ENCODE data around the gene CDON. TPM values are rescaled to one million over a fixed set of nuclear protein-coding genes. Genes with fewer than 3 reads are reported as not detected.

CDON gene
- total RNA-seq, 1 donor from 2014 or later: 39.8 TPM

DNA sequence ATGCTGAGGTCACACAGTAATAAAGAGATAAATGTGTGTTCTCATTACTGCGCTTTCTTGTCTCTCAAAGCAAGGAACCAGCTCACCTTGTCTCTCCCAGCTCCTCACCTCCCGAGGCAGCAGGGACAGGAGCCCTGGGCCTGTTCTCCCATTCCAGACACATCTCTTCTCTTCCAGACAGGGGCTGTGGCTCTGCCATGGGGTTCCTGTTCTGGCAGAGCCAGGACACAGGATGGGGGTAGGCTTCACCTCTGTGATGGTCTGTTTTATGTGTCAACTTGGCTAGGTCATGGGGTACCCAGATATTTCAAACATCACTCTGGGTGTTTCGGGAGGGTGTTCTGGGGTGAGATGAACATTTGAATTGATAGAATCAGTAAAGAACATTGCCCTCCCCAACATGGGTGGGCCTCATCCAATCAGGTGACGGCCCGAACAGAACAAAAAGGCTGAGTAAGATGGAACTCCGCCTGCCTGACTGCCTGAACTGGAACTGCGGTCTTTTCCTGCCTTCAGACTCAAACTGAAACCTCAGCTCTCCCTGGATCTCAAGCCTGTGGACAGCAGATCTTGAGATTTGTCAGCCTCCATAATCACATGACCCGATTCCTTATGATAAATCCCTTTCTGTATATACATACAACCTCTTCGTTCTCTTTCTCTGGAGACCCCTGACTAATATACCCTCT, 118.9 kb downstream of the CDON start:
- no peak for DNase-seq

DNA sequence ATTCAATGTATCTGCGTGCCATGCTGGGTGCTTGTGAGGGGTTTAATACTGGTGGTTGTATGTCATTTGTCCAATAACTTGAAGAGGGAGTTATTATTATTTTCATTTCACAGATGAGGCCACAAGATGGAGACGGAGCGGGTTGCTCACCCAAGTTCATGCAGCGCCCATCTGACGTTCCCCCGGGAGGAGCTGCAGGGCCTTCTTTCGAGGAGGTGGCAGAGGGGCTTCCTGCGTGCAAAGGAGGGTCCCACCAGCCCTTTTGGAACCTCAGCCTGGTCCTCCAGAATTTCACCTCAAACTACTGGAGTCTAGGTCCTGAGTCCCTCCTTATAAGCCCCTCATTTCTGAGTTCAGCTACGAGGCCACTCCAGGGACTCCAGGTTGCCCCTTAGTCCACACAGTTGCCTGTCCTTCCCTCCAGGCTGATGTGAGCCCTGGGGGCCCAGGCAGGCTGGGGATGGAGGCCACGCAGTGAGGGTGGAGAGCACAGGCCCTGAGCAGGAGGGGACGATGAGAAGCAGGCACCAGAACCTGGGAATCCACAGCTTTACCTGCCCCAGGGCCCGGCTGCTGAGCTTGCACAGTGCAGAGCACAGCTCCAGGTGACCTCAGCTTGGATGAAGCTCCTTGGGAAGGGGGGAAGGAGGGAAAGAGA, 119.8 kb downstream of the CDON start:
- no peak for DNase-seq

DNA sequence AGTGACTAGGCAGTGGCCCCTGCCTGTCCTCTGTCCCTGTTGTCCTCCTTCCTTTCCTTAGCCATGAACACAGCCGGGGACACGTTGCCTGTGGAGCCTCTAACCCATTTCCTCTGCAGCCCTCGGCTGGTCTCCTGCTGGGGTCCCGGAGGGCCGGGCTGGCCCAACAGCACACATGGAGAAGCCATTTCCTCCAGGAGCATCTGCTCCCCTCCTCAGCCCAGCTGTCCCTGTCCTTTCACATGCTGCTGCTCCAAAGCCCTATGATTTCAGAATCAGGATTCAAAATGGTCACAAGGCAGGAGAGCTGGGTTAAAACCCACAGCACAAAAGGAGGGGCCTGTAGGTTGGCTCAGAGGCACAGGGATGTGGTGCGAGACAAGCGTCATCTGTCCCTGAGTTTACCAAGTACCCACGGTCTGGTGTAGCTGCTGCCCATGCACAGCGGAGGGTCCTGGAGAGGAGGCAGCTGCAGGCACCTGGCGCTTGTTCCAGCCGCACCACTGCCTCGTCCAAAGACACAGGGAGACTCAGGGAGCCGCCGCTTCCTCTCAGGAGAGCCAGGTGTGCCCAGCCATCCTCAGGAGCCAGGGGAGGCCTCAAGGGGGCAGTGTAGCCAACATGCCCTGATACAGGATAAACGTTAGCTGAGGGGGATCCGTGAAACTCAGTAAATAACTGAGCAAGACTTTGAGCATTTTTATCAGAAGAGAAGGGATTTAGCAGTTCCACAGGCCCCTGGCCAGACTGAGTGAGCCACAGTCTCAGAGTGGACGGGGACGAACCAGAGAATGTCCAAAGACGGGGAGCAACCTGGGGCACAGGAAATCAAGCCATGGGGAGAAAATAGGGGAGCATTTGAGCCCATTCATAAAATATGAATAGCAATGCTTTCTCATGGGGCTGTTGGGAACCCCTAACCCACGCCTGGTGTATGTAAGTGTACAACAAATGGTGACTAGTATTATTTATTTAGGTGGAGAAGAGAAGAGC, 120.8 kb downstream of the CDON start:
- no peak for DNase-seq

DNA sequence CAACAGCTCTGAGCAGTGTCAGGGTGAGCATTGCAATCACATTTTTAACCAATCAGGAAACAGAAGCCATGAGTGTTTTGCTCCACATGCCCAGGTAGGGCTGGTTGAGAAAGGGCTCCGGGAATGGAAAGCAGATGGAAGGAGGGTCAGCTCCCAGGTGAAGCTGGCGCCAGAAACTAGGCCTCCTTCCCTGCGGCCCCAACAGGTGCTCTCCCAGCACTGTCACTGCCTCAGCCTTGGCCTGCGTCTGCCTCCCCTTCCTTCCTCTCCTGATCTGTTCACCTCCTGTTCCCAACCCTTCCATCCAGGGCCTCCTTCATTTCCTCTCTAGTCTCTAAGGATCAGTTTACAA, 121.4 kb downstream of the CDON start:
- DNase-seq: no peak

DNA sequence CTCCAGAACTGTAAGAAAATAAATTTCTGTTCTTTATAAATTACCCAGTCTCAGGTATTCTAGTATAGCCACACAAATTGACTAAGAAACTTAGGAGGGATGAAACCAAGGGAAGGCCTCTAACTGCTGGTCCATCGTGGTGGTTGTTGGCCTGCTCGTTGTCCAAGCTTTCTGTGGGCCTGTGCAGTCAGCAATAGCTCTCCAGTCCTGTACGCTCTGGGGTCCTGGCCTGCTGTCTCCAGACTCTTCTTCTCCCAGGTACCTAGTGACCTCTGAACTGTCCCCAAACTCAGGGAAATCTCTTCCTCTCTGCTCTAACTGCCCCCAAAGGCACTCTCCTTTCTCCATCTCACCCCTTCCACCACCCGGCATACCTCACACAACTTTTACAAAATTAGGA, 122.5 kb downstream of the CDON start:
- DNase-seq: no peak

DNA sequence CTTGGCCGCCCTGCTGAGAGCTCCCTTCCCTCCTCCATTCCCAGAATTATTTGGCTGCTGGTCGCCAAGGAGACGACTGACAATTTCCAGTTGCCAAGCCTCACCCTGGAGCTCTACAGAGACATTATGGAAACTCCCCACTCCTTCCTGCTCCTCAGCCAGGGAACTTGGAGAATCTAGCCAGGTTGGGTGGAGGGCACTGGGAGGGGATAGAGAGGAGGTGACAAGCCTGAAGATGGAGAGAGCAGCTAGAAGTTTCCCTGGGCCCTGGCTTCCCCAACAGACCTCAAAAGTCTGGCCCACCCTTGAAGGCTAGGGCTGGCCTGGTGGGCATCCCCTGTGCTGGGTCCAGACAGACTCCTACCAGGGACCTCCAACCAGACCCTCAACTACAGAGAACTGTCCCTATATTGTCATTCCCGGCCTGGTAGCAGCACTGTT, 123.6 kb downstream of the CDON start:
- no peak for DNase-seq

DNA sequence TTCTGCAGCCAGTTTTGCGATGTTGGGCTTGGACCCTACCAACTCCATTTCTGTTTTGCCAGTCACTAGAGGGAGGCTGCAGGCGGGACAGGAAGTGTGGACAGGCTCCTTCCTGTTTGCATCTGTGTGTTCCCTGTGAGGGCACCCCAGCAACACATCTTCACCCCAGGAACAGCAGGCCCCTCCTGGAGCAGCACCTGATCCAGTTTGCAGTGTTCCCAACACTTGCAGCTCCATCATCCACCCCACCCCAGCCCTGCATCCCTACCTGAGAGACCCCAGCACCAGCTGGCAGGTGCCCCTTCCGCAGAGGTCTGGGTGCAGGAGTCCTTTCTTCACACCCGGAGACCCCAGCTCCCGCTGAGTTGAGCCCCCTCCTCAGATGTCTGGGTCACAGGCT, 124.2 kb downstream of the CDON start:
- DNase-seq: no peak

DNA sequence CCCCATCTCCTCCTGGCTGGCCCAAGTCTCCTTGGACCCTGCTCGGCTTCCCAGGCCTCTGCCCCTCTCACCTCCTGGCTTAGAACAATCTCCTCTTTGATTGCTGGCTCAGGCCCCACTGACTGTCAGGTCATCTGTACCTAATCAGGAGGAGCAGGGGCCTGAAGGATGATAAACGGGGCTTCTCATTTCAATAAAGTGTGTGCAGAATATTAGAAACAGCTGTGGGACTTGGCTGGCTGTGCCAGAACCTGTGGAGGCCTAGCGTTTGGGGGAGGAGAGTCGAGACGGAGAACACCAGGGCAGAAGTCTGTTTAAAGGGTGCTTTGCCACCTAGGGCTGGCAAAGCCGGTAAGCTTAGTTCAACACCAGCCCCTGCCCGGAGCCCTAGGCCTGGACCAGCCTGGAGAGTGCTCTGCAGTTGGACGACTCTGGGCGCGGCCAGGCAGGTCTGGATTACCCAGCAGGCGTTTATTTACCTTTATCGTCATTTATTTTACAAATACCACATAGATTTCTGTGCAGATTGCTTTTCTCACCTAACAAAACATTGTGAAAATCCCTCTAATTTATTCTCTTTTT, 127.0 kb downstream of the CDON start:
- DNase-seq: no peak

DNA sequence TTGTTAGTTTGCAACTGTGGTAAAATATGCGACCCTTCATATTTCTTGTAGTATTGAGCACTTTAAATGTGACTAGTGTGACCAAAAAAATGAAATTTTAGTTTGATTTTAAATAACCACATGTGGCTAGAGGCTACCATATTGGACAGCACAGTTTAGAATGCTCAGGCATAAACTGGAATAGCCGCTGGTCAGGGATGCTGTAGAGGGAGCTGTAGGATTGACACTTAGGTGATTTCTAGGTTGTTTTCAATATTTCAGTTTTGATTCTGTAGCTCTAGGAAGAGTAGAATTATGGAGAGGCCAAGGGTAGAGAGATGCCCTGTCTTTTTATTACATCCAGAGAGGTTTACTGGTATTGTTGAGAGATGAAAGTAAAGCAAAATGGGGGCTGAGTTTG, 127.6 kb downstream of the CDON start:
- no peak for DNase-seq

DNA sequence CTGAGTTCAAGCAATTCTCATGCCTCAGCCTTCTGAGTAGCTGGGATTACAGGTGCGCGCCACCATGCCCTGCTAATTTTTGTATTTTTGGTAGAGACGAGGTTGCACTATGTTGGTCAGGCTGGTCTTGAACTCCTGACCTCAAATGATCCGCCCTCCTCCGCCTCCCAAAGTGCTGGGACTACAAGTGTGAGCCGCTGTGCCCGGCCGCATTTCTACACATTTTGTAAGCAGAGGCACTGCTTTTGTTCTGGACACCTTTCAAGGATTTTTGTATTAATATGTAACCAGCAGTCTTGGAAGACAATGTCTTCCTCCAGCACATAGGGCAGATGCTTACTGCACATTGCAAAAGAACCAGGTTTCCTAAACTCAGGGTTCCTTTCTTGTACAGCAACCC, 128.2 kb downstream of the CDON start:
- no peak for DNase-seq

DNA sequence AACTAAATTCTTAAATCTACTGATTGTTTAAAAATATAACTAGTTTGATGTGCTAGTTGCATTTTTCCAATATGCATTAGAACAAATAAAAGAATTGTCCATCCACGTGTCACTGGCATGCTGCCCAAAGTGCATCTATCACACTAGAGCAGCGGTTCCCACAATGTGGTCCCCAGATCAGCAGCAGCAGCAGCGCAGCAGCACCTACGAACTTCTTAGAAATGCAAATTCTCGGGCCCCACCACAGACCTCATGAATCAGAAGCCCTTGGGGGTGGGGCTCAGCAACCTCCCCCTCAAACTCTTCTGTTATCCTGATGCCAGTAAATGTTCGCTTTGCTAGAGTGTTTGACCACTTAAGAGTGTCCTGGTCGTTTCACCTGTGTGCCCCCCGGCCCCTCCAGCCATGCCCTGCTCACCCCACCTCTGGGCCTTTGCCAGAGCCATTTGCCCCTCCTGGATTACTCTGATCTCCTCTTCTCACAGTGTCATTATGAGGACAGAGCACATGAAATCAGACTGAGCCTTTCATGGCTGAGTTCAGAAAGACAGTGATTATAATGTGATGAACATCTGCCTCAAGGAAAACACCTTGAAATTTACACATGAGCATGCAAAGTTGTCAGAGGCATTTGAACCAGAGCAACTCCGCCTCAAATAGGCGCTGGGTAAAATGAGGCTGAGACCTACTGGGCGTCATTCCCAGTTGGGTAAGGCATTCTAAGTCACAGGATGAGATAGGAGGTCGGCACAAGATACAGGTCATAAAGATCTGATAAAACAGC, 129.4 kb downstream of the CDON start:
- DNase-seq: no peak

DNA sequence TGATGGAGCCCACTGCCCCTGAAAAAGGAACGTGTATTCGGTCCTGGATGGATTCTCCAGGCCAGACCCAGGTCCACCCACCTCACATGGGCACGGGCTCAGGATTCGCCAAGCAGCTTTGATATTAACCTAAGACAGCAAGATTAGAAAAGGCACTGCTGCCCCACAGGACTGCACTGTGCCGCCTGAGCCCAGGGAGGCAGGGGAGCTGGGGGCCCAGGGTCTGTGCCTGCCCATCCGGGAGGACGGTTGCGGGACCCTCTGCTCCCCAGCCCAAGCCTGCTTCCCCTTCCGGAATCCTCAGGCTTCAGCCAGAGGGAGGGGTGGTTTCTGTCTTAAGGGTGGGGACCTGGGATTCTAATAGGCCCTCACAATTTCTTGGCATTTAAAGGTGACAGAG, 130.4 kb downstream of the CDON start:
- DNase-seq: no peak

DNA sequence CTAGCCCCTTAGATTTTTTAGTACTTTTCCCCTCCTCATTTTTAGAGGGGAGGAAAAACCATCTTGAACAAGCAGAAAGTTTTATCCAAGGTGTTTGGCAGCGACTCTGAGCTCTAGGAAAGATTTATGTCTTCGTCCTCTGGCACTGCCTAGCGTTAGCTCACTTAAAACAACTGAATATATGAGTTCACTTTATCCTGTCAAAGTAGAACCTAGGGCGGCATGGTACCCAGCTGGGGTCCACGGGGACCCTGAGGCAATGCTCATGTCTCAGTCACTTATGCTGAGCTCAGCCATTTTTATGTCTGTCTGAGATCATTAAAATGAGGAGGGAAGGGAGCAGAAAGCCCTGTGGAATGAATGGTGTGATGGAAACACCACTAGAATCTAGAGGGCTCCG, 131.0 kb downstream of the CDON start:
- no peak for DNase-seq

DNA sequence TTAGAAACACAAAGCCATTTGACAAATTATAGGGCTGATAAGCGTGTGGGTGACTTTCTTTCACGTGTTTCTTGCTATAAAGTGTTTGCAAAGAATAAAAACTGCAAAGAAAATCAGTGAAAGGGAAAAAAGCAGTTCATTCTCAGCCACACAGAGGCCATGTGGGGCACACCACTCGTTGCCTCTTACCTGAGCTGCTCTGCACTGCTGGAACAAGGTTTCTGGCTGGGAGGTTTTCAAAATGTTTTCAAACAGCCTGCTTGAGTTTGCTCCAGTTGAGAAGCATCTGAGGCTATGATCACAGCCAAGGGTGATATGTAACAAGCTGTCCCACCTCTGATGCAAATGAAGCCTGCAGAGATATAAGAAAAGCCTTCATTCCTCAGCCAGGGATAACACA, 131.6 kb downstream of the CDON start:
- no peak for DNase-seq

DNA sequence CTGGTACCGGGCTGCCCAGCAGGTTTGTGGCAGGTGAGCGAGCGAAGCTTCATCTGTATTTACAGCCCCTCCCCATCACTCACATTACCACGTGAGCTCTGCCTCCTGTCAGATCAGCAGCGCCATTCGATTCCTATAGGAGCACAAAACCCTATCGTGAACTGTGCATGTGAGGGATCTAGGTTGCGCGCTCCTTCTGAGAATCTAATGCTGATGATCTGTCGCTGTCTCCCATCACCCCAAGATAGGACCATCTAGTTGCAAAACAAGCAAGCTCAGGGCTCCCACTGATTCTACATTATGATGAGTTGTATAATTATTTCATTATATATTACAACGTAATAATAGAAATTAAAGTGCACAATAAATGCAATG, 132.6 kb downstream of the CDON start:
- no peak for DNase-seq

DNA sequence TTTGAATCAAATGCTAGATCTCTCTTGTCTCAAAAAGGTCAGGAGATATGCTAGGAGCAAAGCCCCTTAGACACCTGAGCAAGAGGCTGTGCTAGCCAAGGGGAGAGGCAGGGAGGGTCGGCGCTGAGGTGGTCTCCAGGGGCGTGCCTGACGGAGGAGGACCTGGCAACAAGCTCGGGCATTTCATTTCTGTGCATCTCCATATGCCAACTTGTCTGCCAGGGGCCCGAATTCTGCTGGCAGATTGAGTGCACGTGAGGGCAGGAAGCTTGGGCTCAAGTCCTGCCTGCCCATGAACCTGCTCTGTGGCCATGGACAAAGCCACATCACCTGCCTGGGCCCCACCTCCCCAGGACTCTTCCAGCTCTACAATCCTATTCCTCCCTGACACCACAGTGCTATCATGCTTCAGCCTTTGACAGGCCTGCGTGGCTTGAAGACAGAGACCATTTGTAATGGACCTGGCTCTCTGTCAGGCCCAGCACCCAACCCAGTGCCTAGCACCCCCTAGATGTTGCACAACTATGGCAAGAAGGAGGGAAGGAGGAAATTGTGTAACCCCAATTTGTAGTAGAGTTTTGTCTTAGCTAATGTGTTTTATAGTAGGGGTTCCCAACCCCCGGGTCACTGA, 133.1 kb downstream of the CDON start:
- DNase-seq: no peak

DNA sequence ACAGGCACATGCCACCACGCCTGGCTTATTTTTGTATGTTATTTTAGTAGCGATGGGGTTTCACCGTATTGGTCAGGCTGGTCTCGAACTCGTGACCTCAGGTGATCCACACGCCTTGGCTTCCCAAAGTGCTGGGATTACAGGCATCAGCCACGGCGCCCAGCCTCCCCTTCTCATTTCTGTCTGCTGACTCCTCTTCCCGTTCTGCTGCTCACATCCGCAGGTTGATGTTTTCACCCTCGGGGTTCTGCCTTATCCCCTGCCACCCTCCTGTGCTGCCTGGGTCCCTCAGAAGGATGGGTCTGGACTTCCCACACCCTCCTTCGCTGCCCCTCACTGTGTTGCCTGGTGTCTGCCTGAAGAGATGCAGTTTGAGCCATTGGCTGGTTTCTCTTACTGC, 136.0 kb downstream of the CDON start:
- DNase-seq: no peak

DNA sequence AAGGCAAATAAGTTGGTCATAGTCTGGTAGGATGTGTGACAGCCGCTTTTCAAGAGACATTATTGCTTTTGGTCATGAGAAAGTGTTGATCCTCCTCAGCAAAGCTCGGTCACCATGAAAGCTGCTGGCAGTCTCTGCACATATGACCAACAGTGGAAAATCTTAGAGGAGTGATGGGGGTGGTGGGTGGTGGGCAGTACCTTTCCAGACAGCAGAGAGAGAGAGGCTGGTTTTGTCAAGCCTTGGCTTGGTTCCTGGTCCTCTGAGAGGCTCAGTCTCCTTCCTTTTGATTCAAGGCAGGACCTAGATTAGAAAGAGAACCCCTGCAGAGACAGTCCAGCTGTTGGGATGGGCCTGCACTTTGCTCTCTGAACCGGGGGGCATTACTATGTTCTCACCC, 136.9 kb downstream of the CDON start:
- no peak for DNase-seq

DNA sequence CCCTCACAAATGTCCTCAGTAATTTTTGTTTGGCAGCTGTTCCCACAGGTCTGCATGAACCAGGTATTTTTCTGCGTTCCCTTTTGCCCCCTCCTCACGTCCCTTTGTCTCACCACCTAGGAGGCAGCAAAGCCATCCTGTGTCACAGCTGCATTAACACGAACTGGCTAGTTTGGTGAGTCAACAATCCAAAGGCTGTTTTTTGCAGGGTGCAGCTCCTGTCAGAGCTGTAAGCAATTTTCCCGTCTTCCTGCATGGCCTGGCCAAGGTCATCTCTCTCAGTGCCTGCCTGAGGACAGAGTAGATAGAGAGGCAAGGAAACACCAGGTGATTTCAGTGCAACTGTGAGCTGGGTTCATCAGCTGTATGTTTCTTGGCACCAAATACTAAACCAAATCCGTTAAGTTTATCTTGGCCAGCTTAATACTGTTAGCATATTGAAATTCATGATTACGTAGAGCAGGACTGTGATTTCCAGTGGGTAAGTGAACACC, 137.4 kb downstream of the CDON start:
- DNase-seq: no peak

DNA sequence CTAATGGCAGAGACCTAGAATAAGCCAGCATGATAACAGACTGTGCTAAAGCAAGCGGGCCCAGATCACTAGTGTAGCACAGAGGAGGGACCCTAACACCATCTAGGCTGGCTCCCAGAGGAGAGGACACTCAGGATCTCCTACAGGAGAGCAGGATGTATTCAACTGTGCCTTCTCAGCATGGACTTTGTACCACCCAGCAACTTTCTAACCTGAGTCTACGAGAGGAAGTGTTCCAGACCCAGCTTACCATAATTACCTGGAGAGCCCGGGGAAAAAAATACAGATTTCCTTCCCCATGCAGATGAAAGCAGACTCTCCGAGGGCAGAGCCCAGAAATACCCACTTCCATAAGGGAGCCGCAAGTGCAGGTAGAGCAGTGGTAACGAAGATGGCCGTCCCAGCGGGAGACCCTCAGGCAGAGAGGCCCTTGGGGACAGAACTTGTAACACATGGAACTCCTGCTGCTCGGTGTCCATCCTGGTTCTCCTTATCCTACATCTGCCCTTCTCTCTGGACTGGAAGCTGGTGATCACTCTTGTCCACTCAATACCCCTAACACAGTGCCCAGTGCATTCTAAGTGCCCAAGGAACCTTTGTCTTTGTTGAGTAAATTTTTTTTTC, 138.2 kb downstream of the CDON start:
- DNase-seq: no peak

DNA sequence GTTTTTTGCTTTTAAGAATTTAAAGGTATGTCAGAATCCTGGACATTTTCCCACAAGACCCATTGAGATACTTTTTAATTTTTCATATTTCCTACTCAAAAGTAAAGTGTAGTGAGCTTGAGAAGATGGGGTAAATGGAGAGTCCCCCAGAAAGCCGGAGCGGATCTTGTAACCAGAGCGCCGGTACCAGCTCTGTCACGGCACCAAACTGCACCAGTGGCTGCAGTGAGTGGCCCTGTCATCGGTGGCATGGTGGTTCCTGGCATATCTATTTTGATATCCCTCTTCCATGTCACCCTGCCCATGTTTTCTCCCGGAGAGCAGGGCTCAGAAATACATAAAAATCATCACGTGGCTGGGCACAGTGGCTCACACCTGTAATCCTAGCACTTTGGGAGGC, 139.0 kb downstream of the CDON start:
- no peak for DNase-seq
